Posterior cingulate gyrus (tissue), 11 donors: ENCODE results near the gene PMVK.

Experiments
- DNase-seq, 10 donors: peaks; one replicate each; pipeline versions ENCODE4 v3.0.0 to v3.0.0-alpha.2; 2020 to 2021; ENCODE audit warnings: mixed read lengths in 3 of 10
- intact Hi-C: fragments of 100-400 bp; cut with DNase I; formaldehyde crosslinking; loops from one replicate; pipeline ENCODE4 v1.15.1; 2023

PMVK gene

DNA sequence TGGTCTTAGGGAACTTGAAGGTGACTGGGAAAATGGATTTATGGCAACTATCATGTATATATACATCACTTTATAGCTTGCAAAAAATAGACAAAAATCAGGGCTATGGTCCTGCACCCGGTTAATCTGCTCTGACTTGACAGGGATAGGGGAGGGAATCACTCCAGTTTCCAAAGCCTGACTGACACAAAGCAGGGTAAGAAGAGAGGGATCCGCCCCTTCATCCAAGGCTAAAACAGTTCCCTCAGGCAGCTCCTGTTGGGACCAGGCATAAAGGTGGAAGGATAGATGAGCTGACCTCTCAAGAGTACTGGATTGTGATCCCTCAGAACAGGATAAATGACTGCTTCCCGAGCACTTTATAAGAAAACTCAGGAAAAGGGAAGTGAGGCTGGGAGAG, 18.0 kb upstream of the PMVK start:
- peak in 1 of 10 donors; percentile 47 for DNase-seq
- intact Hi-C loops, result no loop called here

DNA sequence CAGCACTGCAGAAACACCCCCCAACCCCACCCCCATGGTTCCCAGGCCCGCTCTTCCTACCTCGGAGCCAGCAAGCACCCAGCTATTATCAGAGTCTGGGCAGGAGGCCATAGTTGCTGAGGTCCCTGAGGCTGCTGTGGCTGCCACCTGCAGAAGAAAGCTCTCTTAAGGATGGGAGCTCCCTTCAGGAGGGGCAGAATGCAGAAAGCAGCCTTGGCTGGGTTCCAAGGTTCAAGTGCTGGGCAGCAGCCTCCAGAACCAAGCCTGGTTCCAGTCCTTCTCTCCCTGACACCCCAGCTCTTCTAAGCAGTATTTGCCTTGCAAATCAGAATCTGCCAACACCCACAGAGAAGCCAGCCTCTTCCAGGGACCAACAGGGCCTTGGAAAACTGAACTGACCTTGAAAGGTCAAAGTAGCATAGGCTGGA, 17.1 kb upstream of the PMVK start:
- DNase-seq, result peak in 3 of 10 donors; percentile 48 to 74 (median 67)
- intact Hi-C loops, result no loop called here

DNA sequence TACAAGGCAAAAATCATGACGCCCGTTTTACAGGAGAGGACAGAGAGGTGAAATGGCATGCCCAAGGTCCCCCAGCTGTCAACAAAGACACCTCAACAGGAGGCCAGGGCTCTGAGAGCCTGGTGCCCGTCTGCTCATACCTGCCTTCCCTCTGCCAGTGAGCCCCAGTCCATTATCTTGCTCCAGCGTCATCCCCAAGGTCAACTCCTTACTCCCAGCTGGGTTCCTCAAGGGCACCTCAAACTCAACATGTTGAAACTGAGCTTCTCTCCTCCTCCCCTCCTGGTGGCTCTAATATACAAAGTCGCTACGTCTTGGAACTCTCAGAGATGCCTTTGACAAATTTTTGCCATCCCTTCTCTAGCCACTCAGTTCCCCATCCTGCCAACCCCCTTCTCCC, 16.1 kb upstream of the PMVK start:
- intact Hi-C loops, result no loop called here
- no peak for DNase-seq

DNA sequence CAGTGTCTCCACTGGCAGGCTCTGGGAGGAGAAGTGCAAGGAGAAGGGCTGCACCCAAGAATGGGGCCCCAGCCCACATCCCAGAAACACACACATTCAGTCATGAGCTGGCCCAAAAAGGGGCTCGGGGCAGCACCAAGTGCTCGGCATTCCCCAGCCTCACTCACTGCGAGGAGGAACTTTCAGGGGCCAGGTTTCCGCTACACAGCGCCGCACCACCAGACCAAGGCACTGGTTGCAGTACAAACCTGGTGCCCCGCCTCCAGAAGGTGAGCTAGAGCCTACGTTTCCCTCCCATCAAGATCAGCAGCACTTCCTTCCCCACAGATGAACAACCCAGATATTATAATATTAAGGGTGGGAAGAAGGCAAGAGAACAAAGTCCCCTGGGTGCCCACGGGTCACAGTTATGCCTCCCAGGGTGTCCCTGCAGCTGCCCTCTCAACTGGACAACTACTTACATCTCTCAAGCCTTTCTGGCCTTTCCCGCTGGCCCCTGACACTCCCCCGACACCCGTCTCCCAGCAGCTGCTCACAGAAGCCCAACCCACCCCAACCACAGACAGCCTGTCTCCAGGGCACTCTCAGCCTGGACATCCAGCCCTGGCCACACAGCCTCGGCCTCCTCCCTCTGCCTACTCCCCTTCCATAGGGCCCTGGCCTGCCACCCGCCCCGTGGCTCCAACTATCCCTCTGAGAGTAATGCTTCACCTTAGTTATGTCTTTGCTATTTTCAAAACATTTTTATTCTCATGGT, 15.6 kb upstream of the PMVK start:
- intact Hi-C loops, result no loop called here
- peak in 2 of 10 donors; percentile 62 to 69 for DNase-seq

DNA sequence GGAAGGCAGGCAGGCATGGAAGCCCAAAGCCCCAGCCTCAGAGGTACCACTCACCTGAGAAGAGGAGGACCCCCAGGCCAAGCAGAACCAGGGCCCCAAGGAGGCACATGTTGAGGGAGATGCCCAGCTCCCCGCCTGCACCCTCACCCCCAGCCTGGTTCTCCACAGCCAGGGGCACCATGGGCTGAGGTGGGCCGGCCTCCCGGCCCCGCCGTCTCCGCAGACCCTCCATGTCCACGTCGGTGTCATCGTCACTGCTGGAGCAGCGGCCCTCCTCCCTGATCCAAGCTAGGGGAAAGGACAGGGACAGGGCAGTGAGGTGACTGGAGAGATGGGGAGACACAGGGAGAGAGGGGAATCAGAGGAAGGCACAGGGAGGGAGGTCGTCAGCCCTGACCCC, 11.6 kb upstream of the PMVK start:
- intact Hi-C loops, result no loop called here
- DNase-seq, result peak in 1 of 10 donors; percentile 52

DNA sequence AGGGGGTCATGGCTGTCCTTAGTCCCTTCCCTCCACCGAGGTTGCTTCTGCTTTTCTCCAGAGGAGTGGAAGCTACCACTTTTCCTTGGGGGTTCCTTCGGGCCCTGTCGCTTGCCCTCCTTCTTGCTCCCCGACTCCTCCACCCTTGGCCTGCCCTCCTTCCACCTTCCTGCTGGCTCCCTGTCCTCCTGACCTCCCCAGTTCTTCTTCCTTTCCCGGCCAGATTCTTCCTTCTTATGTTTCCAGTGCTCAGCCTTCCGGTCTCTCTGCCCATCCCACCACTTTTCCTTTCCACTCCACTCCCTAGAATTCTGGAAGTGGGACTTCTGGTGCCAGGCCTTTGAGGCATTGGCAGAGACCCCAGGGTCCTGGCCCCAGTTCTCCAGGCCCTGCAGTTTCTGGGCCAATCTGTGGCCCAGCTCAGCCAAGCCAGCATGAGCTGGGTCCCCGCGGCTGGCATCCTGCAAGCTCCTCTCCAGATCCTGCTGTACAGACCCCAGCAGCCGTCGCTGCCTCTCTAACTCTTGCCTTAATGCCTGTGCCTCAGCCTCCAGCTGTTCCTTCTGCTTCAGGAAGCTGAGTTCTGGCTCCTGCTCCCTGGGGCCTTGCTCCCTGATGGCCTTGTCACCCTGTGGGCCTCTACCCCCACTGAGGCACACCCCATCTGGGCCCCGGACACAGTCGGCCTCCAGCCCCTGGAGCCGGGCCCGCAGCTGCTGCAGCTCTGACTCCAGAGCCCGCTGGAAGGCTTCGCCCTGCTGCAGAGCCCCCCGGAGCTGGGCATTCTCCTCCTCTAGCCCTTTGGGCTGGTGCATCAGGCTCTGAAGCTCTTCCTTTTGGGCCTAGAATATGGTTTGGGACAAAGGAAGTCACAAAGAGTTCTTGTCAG, 9.7 kb upstream of the PMVK start:
- intact Hi-C loops, result no loop called here
- peak in 2 of 10 donors; percentile 38 to 46 for DNase-seq

DNA sequence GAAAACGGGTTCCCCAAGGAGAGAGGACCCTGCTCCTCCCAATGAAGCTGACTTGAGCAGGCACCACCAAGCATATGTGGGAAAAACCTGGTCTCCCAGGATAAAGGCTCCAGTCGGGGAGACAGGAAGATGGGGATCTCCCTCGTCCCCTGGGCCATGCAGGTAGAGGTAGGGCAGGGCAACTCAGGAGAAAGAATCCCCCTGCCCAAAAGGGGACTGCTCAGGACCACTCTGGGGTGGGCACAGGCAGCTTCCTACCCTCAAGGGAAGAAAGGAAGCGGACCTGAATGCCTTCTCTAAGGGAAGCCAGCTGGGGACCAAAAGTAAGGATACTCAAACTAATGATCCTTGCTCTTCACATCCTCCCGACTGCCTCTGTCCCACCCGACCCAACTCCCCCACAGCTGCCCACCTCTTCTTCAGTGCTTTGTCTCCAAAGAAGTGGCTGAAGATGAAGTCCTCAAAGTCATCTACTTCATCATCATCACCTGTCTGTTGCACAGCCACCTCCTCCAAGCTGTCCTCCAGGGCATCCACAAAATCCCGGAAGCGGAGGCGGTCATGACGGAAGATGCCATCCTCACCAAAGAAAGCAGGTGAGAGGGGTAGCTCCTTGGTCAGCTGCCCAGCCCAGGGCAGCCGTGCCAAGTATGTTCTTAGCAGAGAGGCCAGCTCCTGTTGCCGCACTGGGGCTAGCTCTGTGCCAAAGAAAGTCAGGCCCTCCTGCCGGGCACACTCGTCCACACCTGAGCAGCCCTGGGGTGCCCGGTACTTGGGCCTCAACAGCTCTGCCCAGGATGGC, 8.8 kb upstream of the PMVK start:
- DNase-seq, result no peak
- intact Hi-C loops, result no loop called here

DNA sequence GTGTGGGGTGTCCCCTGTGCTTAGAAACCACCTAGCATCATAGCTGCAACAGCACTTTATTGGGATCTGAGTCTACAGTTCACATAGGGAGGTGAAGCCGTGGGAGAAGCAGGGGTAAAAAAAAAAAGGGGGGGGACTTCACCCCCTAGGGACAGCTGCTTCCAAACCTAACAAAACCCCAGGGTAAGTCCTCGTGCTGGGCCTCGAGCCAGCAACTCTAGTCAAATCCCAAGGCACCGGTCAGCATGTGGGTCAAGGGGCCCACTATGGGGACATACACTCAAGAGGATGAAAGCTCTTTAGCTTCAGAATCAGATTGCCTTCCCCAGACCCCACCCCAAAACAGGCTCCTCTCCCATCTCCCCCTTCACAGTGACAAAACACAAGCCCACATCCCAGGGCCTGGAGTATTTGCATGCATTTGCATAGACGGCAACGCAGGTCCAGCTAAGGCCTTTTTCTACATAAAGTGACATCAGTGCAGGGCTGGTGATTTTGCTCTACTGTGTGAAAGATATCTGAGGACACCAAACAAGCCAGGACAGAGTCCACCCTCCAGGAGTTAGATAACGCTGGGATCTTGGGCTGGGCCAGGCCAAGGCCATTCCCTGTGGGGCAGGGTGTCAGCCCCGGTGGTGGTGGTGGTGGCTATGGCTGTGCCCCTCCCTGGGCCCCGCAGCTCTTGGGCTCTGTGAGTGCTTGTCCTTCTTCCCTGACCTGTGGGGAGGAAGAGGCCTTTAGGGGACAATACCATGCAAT, 8.1 kb upstream of the PMVK start:
- intact Hi-C loops, result no loop called here
- no peak for DNase-seq

DNA sequence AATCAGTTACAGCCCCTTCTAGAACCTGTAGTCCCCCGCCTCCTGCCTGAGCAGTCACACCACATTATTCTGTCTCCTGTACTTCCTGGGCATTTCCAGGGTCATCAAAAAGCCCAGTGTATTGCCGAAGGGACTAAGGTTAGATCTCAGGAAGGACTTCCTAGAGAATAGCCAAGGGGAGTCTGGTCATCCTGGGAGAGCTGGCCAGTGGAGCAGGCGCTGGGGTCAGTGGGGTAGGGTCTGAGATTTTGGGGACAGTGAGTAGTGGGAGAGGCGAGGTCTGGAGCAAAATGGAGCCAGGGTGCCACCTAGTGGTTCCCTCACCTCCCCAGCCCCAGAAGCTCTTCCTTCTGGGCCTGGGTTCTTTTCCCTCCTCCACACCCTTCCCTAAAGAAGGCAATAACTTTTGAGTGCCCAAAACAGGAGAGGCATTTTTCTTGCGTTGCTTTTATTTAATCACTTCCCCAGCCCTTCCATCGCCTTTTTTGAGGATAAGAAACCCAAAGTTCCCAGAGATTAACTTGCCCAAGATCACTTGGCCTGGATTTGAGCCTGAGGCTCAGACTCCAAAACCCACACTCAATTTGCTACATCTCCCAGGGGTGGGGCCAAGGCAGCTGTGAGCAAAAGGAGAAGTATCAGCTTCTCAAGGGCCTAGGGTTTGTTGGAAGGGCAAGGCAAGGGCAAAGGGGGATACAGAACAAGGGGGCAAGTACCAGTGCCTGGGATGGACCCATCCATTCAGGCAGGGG, 7.3 kb upstream of the PMVK start:
- peak in 4 of 10 donors; percentile 24 to 41 (median 38) for DNase-seq
- intact Hi-C loops, result no loop called here

DNA sequence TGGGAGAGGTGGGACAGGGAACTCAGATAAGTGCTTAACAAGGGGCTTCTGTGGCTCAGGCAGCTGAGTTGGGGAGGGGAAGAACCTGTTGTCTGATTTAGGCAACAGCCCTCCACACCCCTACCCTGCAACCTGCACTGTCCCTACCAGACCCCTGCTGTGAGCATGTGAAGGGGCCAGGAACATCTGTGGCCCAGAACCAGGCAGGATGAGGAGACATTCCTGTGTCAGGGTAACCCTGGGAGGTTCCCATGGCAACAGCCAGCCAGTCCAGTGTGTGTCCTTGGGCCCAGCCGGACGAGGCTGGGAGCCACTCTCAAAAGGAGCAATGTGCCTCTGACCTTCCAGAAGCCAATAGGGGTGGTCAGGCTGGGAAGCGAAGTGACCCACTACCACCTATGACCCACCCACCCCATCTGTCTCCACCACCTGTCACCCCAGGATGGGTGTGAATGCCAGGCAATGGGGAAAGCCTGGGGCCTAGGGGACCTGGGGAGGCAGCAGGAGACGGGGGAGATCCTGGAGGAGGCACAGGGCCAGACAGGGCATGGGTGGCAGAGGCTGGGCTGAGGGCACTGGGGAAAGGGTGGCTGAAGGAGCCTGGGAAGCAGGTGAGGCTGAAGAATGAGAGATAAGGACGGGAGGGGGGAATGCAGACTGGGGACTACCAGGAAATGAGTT, 5.0 kb upstream of the PMVK start:
- intact Hi-C loops, result no loop called here
- DNase-seq, result peak in 2 of 10 donors; percentile 53 to 87

DNA sequence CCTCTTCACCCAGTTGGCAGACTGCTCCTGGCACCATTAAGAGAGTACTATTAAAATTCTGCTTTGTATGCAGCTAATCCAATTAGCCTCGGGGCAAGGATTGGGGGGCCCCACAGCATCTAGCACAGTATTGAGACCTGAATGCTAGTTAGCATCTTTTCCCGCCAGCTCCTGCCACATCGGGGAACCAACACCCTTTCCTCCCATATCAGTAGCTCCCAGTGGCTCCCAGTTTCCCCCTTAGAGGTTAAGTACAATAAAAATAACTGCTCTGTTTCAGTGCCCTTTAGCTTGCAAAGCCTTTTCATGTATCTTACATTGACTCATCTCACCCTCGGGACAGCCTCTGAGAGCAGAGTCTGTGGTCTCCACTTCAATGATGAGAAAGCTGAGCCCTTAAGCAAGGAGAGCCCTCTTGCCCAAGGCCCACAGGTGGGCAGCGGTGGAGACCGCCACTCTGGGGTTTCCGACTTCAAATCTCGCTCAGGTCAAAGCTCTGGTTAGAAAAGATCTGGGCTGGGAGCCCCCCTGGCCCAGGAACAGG, 4.2 kb upstream of the PMVK start:
- intact Hi-C loops, result no loop called here

DNA sequence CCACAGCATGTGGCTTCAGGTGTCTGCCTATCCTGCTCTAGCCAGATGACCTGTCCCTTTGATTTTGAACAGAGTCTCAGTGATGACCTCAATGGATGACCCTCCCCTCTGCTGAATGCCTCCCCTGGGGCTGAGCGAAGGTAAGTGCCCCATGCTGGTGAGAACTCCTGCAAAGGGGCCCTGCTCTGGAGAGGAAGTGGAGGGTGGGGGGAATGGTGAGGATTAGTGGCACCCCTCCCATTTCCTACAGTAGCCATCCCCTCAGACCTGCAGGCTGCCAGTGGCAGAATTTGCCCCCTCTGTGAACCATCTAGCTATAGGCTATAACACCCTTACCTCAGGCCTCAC, 3.7 kb upstream of the PMVK start:
- DNase-seq, result peak in 1 of 10 donors; percentile 50
- intact Hi-C loops, result no loop called here

More for the DNA sequence above, 4.2 kb upstream of the PMVK start:
- peak in 1 of 10 donors; percentile 69 for DNase-seq

DNA sequence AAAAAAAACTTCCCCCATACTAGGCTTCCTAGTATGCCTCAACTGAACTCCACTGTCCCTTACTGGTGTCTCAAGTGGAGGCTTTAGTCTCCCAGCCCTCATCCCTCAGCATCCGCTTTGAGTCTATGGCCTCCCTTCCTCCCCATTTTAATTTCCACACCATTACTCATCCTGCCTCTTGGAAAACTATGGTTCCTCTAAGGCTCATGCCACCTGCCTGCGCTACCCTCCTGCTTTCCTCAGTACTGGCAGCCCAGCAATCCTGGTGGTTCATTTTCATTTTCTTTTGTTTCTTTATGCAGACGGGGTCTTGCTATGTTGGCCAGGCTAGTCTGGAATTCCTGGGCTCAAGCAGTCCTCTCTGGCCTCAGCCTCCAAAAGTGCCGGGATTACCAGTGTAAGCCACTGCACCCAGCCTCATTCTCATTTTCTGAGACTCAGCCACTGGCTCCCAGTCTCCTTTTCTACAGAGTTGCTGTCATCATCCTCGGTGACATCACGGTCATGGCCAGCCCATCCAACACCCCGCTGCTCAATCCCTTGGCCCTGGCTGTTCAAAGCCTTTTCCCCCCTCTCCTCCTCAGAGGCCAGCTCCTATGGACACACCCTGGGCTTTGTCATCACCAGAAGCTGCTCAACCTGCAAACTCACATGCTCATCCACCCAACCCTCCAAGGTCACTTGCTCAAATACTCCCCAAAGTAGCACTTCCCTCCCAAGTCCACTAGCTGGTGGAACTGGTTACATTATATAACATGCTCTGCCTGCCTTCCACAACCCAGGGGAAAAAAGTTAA, 2.3 kb upstream of the PMVK start:
- intact Hi-C loops, result no loop called here
- peak in 1 of 10 donors; percentile 30 for DNase-seq

DNA sequence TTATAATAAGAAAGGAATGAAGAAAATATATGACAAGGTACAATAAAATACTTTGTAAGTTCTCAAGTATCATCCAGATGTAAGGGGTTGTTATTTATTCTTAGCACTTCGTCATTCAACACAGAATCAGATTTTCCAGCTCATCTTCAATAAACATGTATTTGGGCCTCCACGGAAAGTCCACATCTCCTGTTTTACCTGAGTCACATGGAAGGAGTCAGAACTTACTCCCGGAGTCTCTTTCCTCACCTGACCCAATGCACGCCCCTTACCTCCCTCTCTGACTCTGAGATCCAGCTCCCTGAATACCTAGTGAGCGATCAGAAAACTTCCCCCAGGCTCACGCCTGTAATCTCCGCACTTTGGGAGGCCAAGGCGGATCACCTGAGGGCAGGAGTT, 1.5 kb upstream of the PMVK start:
- intact Hi-C loops, result loop anchor here (2.0 kb wide), 1 partner anchor 379 kb away; the partner anchor contains the start of gene UBE2Q1
- peak in 1 of 10 donors; percentile 42 for DNase-seq

DNA sequence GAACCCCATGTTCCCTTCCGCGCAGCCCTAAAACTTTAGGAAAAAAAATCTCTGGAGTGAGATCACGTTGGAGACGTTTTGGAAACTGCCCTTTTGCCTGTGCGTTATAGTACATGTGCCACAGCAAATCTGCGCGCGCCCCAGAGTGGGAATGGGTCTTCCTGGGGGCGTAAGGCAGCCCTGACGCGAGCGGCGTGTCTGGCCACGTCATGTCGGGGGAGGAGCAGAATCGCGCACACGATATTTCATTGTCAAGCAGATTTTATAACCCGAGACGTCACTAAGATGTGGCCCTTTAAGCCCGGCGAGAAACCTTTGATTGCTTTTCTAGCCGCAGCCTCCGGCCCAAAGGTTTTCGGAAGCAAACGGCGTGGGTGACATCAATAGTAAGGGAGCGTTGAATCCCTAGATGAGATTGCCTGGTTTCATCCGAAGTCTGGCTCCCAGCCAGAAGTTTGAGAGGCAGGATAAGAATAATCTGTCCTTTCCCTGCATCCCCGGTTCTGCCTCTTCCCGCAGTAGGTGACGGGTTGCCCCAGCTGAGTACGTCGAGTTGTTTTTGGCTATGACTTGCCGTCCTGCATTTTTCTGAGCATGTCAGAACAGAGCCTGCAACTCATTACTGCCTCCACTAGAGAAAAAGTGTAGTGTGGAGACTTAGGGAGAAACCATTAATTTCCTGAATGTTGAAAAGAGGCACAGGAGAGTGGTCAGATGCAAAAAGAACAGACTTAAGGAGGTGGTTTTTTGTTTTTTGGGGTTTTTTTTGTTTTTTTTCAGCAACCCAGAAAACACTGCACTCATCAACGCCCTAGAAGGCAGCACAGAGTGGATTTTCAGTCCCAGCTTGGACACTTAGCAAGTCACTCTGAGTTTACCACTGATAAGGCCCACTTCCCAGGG, 817 bp upstream of the PMVK start:
- intact Hi-C loops, result loop anchor here (2.0 kb wide), 1 partner anchor 379 kb away; the partner anchor contains the start of gene UBE2Q1
- DNase-seq, result peak; percentile 83 to 99 (median 88)
